ENCODE results near the gene CLIP1. TPM values are rescaled to one million over a fixed set of nuclear protein-coding genes. Genes with fewer than 3 reads are reported as not detected.
"Not testable (repeated sequence)": the region's sequence is repeated elsewhere in the genome, so short reads cannot be mapped to it uniquely, and the experiment has no call there.

The CLIP1 gene
- polyA plus RNA-seq, 1 donor, result 50.4 TPM

DNA sequence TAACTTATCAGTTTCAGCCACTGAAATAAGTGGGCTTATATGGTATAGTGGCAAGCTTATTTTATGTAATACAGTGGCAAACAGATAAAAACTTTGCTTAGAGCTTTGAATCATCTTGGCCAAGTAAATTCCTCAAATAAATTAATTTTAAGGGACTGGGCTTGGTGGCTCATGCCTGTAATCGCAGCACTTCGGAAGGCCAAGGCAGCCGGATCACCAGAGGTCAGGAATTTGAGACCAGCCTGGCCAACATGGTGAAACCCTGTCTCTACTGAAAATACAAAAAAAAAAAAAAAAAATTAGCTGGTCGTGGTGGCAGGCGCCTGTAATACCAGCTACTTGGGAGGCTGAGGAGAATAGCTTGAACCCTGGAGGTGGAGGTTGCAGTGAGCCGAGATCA is 24.5 kb downstream of the CLIP1 start:
- DNase-seq, result not testable (repeated sequence)

DNA sequence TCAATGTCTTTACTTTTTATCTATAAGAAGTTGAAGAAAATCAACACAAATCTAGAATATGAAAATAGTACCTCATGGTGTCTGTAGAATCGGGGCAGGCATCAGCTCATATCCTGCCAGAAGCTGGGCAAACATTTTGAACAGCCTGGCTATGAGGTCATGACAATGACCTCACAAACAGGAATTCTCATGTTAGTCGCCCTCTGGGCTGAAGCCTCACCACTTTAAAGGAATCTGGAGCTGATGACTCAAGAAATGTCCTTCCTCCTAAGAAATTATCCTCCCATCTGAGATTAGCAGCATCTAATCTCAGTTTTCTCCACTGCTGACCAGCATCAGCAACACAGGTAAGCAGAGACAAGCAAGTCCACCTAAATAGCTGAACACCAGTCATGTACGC is 27.1 kb downstream of the CLIP1 start:
- DNase-seq, result no peak

DNA sequence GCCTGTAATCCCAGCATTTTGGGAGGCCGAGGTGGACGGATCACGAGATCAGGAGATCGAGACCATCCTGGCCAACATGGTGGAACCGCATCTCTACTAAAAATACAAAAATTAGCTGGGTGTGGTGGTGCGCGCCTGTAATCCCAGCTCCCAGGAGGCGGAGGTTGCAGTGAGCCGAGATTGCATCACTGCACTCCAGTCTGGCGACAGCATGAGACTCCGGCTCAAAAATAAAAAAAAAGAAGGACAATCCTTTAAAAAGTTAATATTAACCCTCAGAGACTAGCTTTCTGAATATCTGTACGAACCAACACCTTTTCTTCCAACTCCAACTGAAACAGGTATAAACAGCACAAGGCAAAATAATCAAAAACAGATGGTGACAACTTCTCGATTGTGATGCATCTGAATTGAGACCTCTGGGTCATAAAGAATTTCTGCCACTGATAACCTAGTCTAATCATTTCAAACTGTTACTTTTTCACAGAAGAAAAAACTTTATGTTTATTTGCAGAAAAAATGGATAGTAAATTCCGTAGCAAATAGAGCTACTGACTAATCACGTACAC is 27.8 kb downstream of the CLIP1 start:
- no peak for DNase-seq

DNA sequence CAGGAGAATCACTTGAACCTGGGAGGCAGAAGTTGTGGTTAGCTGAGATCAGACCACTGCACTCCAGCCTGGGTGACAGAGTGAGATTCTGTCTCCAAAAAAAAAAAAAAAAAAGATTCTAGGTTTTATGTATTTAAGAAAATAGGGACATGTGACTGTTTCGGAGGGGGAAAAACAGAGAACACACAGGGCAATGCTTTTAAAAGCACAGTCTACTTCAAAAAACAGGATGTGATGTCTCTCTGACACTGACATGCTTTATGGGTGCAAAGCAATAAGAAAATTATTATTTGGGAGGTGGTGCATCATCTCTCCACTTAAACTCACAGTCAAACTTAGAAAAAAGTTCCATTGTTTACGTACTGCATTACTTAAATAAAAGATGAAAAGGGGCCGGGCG is 28.7 kb downstream of the CLIP1 start:
- DNase-seq, result no peak

DNA sequence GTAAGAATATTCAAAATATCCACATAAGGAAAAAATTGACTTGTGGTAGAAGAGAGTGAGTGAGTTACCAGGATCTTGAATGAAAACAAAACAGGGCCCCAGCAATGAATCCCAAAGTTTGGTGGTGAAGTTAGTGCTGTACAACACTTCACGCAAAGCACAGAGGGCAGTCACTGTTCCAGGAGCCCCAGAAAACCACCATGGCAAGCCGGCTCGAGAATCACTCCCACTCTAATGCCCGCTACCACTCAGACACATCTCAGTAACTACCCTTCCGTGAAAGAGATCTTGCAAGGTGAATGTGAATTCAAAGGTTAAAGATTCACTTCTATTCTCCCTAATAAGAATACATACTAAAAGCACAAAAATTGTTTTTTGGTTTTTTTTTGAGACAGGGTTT is 30.1 kb downstream of the CLIP1 start:
- DNase-seq, result no peak

DNA sequence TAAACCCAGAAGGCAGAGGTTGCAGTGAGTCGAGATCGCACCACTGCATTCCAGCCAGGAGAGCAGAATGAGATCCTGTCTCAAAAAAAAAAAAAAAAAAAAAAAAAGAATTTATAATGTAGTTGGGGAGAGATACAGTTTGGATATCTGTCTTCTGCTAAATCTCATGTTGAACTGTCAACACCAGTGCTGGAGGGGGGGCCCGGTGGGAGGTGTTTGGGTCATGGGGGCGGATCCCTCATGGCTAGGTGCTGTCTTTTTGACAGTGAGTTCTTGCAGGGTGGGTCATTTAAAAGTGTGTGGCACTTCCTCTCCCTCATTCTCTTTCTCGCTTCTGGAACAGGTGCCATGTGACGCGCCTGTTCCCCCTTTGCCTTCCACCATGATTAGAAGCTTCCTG is 32.8 kb downstream of the CLIP1 start:
- DNase-seq, result no peak

DNA sequence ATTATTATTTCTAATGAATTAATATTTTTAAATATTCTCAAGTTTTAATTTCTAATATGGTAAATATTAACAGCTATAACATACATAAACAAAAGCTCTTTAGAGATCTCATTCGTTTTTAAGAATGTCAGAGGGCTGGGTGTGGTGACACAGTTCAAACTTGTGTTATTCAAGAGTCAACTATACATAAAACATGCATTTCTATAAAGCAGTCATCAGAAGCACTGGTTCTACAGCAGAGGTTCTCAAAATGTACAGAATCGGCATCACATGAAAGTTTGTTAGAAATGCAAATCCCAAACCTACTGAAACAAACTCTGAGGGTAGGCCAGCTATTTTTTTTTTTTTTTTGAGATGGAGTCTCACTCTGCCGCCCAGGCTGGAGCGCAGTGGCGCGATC is 34.6 kb downstream of the CLIP1 start:
- DNase-seq, result no peak

DNA sequence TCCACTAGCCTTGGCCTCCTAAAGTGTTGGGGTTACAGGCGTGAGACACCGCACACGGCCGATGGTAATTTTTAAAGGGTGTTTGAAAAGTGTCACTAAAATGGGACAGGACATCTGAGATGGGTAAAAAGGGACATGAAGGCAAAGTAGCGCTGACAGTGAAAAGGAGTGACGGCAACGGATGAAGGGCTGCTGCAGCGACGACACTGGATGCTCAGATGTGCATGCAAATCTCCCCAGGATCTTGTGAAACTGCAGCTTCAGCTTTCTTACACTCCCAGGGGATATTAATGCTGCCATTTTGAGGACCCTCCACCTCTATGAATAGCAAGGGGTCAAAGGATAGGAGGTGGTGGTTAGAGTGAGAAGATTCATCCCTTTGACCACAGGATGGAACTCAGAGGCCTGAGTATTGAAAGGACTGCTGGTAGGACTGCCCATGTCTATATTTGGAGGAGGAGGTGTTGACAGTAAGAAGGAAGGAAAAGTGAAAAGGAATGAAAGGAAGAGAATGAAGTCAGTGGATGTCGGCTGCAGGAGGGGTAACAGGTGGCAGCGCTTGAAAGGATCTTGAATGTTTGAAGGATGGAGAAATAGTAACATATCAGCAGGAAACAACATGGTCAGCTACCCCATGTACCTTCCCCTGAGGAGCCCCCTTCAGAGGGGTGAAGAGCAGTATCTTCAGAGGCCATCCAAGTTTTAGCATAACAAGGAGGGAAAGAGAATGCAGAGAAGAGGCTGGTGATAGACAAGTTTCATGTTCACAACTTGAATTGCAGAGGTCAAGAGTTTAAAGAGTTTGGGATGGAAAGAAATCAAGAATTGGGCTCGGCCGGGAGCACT is 37.1 kb downstream of the CLIP1 start:
- no peak for DNase-seq

DNA sequence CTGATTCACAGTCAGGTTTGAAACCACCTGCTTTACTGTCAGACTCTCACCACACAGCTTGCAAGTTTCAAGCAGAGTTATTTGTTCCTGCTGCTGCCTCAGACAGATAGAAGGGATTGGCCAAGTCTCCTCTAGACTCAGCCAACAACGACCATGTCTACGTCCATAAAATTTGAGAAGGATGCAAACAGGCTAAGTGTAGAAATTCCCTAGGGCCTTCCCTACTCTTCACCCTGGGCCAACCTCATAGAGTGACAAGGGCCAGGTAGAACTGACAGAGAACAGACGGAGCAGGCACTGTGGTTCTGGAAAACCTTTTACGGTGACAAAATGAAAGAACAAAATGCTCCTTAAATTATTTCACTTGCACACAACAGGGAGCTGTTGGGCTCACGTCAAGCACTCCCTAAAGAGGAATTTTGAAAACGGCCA is 39.5 kb downstream of the CLIP1 start:
- DNase-seq, result no peak

DNA sequence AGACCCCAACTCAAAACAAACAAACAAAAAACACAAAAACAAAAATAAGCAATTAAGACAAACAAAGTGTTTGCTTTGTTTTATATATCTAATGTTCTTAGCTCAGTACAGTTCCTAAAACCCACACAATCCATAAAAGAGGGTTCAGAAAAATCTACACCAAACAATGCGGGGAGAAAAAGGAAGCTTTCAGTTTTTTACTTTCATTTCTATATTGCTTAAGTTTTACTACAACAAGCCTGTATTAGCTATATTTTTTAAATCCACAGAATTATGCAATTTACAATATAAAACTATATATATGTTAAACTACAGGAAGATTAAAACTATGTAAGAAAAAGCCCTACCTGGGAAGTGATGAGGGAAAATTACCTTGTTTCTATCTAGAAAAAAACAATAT is 41.4 kb downstream of the CLIP1 start:
- no peak for DNase-seq

DNA sequence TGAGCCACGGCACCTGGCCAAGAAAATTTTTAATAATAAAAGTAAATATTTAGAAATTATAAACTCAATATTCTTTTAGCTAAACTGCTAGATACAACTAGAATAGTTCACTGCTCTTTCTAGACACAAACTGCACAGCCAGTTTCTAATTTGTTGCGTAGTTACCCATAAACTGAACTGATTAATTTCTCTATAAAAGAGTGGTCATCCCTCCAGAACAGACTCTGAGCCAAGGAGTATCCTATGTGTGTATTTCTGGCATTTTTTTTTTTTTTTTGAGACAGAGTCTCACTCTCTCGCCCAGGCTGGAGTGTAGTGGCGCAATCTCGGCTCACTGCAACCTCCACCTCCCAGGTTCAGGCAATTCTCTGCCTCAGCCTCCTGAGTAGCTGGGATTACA is 45.7 kb downstream of the CLIP1 start:
- not testable (repeated sequence) for DNase-seq

DNA sequence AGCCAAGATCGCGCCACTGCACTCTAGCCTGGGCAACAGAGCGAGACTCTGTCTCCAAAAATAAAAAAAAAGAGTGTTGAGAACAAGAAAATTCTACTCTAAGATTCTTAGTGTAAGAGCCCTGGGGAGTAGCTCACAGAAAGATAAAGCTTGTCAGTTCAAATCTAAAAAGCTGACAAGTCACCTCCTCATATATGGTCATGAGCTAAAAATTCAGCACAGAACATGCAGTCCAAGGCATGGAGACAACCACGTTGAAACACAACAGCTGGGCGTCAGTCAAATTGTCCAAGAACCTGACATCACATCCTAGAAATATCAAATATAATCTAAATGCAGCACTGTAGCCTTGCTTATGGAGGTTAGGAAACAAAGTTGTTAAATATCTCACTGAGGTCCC is 47.8 kb downstream of the CLIP1 start:
- DNase-seq, result no peak

DNA sequence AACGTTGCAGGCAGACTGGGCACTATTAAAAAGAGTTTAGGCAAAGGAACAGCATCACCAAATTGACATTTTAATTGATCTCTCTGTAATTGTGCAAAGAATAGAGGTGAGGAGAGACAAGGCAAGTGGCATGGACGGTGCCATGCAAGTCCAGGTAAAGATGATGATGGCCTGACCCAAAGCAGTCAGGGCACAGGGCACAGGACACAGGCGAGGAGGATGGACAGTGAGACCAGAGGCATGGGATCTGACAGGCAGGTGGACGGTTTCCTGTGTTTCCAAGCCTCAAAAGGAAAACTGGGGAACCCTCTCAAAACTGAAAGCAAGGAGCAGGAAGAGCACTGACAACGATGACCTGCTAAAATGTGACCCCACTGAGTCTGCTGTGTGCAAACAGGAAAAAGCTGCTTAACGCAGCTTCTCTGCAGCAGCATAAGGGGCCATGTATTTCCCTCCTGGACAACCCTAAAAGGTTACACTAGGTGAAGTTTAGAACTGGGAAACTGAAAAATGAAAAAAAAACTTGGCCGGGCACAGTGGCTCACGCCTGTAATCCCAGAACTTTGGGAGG is 50.9 kb downstream of the CLIP1 start:
- DNase-seq, result no peak

DNA sequence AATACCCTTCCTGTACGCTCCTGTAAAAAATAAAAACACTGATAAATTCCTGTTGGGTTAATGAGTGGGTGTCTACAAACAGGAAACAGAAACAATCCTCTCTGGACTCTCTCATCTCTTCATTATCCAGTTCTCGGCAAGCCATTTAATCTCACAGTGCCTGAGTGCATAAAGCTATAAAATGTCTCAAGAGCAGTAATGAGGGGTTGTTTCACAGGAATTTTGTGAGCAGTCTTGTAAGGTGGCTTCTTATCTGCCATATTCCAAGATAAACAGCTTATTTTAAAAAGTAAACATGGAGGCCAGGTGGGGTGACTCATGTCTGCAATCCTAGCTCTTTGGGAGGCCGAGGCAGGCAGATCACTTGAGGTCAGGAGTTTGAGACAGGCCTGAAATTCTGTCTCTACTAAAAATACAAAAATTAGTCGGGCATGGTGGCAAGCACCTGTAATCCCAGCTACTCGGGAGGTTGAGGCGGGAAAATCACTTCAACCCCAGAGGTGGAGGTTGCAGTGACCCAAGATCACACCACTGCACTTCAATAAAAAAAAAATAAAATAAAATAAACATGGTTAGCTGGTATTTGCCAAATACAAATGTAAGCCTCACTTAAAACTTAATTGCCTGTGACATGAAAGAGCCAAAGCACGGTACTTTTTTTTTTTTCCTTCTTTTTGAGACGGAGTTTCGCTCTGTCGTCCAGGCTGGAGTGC is 54.0 kb downstream of the CLIP1 start:
- DNase-seq, result peak; percentile 26

DNA sequence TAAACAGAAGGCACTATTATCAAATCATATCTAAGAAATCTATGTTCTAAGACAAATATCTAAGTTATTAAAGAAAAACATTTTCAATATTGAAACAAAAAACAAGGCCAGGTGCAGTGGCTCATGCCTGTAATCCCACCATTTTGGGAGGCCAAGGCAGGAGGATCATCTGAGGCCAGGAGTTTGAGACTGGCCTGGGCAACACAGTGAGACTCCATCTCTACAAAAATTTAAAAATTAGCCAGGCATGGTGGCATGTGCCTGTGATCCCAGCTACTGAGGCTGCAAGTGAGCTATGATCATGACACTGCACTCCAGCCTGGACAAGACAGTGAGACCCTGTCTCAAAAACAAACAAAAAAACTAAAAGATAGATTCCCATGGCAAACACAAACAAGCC is 54.8 kb downstream of the CLIP1 start:
- DNase-seq, result not testable (repeated sequence)

DNA sequence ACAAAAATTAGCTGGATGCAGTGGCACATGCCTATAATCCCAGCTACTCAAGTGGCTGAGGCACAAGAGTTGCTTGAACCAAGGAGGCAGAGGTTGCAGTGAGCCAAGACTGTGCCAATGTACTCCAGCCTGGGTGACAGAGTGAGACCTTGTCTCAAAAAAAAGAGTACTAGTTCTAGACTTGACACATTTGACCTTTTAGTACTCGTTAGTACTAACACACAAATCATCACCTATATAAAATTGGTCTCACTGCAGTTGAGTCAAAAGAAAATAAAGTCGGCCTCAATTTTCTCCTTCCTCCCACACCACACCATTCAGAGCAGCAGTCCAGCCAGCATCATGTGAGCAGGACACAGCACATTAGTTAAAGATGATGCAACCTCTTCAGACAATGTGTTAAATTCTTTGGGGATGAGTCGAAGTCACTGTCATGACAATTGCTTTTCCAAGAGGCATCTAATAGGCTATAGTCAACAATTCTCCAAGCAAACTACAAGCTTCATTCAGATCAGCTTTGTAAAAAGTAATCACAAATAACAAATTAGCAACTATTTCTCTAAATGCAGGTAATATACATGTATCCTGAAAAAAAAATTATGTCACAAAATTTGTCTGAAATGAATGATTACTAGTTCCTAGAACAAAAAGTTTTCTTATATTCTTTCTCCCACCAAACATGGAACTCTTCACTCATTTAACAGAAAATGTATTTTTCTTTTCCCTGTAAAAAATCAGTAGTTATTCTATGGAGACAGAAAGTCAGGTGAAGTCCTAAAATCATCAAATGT is 55.6 kb downstream of the CLIP1 start:
- DNase-seq, result peak; percentile 5

DNA sequence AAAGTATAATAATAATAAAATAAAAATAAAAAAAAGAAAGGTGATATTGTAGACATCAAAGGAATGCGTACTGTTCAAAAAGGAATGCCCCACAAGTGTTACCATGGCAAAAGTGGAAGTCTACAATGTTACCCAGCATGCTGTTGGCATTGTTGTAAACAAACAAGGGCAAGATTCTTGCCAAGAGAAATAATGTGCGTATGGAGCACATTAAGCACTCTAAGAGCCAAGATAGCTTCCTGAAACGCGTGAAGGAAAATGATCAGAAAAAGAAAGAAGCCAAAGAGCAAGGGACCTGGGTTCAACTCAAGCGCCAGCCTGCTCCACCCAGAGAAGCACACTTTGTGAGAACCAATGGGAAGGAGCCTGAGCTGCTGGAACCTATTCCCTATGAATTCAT is 57.2 kb downstream of the CLIP1 start:
- not testable (repeated sequence) for DNase-seq

DNA sequence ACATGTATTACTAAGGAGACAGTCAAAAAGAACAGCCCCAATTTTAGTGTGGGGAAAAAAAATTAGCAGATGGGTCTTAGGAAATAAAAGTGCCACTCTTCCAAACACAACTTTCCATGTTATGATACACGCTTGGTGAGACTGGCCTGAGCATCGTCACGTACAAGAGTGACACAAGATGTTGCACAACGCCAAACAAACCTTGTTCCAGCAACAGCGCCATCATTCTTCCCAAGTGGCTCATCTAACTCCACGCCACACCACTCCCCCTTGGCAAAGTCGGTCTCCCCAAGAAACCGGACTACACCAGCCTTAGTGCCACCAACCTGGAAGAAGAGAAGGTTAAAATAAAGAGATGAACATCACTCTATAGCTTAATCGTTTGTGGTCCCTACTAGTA is 58.7 kb downstream of the CLIP1 start:
- DNase-seq, result no peak

DNA sequence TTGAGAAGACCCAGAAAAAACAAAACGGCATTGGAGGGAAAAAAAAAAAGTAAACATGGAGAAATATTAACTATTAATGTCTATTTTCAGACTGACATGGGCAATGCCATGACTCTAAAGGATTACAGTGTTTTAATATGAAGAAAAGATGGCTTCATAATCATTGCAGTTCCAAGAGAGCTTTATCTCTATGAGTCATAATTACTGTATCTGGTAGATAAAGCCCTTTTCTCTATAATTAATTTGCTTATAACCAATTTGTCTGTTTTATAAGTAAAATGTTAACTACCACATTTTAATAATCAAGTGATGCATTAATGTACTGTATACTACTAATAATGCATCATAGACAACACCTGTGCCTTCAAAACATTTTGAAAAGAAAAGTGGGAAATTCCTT is 59.7 kb downstream of the CLIP1 start:
- no peak for DNase-seq

DNA sequence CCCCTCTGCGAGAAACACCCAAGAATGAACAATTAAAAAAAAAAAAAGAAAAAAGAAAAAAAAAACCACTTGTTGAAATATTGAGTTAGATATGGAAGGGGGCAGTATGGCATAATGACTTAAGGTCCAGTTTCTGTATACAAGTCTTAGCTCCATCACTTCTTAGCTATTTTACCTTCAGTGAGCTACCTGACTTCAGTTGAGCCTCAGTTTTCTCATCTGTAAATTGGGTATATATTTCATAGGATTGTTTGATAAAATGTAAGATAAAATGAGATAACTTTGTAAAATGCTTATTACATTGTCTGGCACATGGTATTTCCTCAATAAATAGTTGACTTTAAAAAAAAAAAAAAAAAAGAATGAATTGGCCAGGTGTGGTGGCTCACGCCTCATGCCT is 64.1 kb downstream of the CLIP1 start:
- not testable (repeated sequence) for DNase-seq

DNA sequence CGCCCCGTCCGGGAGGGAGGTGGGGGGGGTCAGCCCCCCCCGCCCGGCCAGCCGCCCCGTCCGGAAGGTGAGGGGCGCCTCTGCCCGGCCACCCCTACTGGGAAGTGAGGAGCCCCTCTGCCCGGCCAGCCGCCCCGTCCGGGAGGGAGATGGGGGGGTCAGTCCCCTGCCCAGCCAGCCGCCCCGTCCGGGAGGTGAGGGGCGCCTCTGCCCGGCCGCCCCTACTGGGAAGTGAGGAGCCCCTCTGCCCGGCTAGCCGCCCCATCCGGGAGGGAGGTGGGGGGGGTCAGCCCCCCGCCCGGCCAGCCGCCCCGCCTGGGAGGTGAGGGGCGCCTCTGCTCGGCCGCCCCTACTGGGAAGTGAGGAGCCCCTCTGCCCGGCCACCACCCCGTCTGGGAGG is 64.9 kb downstream of the CLIP1 start:
- not testable (repeated sequence) for DNase-seq

DNA sequence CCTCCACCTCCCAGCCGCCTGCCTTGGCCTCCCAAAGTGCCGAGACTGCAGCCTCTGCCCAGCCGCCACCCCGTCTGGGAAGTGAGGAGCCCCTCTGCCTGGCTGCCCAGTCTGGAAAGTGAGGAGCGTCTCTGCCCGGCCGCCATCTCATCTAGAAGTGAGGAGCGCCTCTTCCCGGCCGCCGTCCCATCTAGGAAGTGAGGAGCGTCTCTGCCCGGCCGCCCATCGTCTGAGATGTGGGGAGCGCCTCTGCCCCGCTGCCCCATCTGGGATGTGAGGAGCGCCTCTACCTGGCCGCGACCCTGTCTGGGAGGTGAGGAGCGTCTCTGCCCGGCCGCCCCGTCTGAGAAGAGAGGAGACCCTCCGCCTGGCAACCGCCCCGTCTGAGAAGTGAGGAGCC is 65.5 kb downstream of the CLIP1 start:
- DNase-seq, result not testable (repeated sequence)
